ENCODE data around the gene GNG8. TPM values are rescaled to one million over a fixed set of nuclear protein-coding genes. Genes with fewer than 3 reads are reported as not detected.

The GNG8 gene
- total and polyA plus RNA-seq, 10 of the 15 experiments (the other 5 are each of a cell fraction or from before 2014, with no cell fraction given): 1.2 to 6.6 (median 2.7) TPM; not detected in 6

GRCh38 chr19:46660008-46660517 is 24.1 kb upstream of the GNG8 start (continued):
- TF ChIP-seq REST (IDR thresholded peaks at IDR 0.05; ENCODE audit: low read depth, low read length) (no peak), ZZZ3 (IDR thresholded peaks at IDR 0.05; ENCODE audit: control insufficient read depth, insufficient read length, low read depth) (no peak), SMAD1 (IDR thresholded peaks at IDR 0.05; ENCODE audit: low read depth, partially characterized antibody) (no peak), KLF5 (IDR thresholded peaks at IDR 0.05; ENCODE audit: partially characterized antibody) (no peak), NFXL1 (IDR thresholded peaks at IDR 0.05; ENCODE audit: borderline replicate concordance) (no peak), ELK1 (IDR thresholded peaks at IDR 0.05; ENCODE audit: low read depth, low read length) (no peak)
- TF ChIP-seq, protein P1, sequence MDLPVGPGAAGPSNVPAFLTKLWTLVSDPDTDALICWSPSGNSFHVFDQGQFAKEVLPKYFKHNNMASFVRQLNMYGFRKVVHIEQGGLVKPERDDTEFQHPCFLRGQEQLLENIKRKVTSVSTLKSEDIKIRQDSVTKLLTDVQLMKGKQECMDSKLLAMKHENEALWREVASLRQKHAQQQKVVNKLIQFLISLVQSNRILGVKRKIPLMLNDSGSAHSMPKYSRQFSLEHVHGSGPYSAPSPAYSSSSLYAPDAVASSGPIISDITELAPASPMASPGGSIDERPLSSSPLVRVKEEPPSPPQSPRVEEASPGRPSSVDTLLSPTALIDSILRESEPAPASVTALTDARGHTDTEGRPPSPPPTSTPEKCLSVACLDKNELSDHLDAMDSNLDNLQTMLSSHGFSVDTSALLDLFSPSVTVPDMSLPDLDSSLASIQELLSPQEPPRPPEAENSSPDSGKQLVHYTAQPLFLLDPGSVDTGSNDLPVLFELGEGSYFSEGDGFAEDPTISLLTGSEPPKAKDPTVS (IDR thresholded peaks at IDR 0.05; ENCODE audit: low read depth, low read length): no peak
